GM12878 (cell line): Measurements from ENCODE around the gene C9.

Experiments used
- BCL11A ChIP-seq: IDR thresholded peaks from 2 replicates; pipeline ENCODE4 v1.6.1; 2011; ENCODE audit warnings: low read depth, low read length
- BRCA1 ChIP-seq: IDR thresholded peaks from 2 replicates; pipeline ENCODE4 v1.6.1; 2011; ENCODE audit warnings: low read depth, low read length, improper control_type of control experiment
- NFIC ChIP-seq: IDR thresholded peaks from 2 replicates; pipeline ENCODE4 v1.6.1; 2012; ENCODE audit warnings: low read depth, mild to moderate bottlenecking, inconsistent platforms, low read length, moderate library complexity
- NFYB ChIP-seq: IDR thresholded peaks from 2 replicates; pipeline ENCODE4 v1.6.1; 2011; ENCODE audit warnings: low read depth, mild to moderate bottlenecking, low read length, improper control_type of control experiment, moderate library complexity; ENCODE audit not compliant: insufficient read depth
- PML ChIP-seq: IDR thresholded peaks from 2 replicates; pipeline ENCODE4 v1.6.1; 2012; ENCODE audit warnings: low read length, inconsistent platforms
- POLR2A ChIP-seq: IDR thresholded peaks from 2 replicates; pipeline ENCODE4 v1.6.1; 2011; ENCODE audit warnings: low read depth, mild to moderate bottlenecking, low read length
- RAD21 ChIP-seq: IDR thresholded peaks from 2 replicates; pipeline ENCODE4 v1.6.1; 2011; ENCODE audit warnings: mild to moderate bottlenecking, low read depth, low read length, moderate library complexity; ENCODE audit not compliant: insufficient read depth
- SIN3A ChIP-seq: IDR thresholded peaks from 2 replicates; pipeline ENCODE4 v1.6.1; 2012; ENCODE audit warnings: low read depth, low read length, improper control_type of control experiment

- no peak for TF ChIP-seq RAD21
- no peak for TF ChIP-seq BRCA1
- no peak for TF ChIP-seq POLR2A
- TF ChIP-seq SIN3A = no peak
- TF ChIP-seq NFYB = no peak
- TF ChIP-seq NFIC = no peak
- TF ChIP-seq BCL11A = no peak
- no peak for TF ChIP-seq PML
These were observed 44.7 kb upstream of the C9 start for GRCh38 chr5:39409033-39409432.
